ENCODE results near the gene IL17RA. TPM values are rescaled to one million over a fixed set of nuclear protein-coding genes. Genes with fewer than 3 reads are reported as not detected.

IL17RA gene
- polyA plus RNA-seq, 1 experiment = 20.3 TPM

DNA sequence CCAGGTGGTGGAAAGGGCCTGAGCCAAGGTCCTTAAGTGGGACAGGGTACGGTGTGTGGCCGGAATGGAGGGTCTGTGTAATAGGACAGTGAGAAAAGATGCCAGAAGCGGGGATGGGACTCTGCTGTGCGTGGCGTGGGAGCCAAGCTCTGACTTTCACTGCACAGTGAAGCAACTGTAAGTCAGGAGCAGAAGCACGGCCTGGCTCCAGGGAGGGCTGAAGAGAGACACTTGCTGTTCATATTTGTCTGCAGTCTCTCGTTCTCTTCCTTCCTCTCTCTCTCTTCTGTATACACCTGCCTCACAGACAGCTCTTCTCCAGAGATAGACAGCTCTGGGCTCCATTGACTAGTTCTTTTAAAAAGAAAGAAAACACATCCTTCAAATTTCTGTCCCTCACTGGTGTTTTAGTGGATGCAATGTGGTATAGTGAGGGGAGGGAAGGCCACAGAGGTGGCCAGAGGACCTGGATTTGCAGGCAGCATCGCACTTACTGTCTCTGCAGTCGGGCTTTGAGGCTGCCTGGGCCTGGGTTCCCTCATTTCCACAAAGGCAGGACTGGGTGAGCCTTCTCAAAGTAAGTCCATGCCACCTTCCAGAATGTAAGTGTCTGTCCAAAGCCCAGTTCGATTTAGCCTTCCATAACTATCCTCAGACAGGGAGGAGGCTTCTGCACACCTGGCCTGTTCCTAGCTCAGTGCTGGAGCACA is 2.1 kb downstream of the IL17RA start:
- no peak overlapping the region for H3K4me3 ChIP-seq (ENCODE audit: low read depth, low read length)
- H3K9me3 ChIP-seq (ENCODE audit: control insufficient read depth, insufficient read depth, low read length) = no peaks in the 10 kb centered on the region; the same call in 1 of the 2 replicates
- CTCF ChIA-PET = interaction anchor here (1.6 to 3.6 kb wide), 3 partner anchors 9 to 85 kb away, joined by 3 to 31 read pairs (median 6); no protein-coding TSS in a partner anchor
- TF ChIP-seq, protein P1, sequence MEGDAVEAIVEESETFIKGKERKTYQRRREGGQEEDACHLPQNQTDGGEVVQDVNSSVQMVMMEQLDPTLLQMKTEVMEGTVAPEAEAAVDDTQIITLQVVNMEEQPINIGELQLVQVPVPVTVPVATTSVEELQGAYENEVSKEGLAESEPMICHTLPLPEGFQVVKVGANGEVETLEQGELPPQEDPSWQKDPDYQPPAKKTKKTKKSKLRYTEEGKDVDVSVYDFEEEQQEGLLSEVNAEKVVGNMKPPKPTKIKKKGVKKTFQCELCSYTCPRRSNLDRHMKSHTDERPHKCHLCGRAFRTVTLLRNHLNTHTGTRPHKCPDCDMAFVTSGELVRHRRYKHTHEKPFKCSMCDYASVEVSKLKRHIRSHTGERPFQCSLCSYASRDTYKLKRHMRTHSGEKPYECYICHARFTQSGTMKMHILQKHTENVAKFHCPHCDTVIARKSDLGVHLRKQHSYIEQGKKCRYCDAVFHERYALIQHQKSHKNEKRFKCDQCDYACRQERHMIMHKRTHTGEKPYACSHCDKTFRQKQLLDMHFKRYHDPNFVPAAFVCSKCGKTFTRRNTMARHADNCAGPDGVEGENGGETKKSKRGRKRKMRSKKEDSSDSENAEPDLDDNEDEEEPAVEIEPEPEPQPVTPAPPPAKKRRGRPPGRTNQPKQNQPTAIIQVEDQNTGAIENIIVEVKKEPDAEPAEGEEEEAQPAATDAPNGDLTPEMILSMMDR (IDR thresholded peaks at IDR 0.05; ENCODE audit: low read depth, low read length) = no peak
- no peaks in the 10 kb centered on the region for H3K27me3 ChIP-seq (ENCODE audit: control insufficient read depth, insufficient read depth, low read length)
- DNase-seq (ENCODE audit: low read depth, low spot score) = no peak
- POLR2A ChIA-PET = interaction anchor here (0.6 kb wide), 1 partner anchor 114 kb away, joined by 3 read pairs; no protein-coding TSS in a partner anchor
- no peak overlapping the region for H3K27ac ChIP-seq (ENCODE audit: low read depth, low read length)

DNA sequence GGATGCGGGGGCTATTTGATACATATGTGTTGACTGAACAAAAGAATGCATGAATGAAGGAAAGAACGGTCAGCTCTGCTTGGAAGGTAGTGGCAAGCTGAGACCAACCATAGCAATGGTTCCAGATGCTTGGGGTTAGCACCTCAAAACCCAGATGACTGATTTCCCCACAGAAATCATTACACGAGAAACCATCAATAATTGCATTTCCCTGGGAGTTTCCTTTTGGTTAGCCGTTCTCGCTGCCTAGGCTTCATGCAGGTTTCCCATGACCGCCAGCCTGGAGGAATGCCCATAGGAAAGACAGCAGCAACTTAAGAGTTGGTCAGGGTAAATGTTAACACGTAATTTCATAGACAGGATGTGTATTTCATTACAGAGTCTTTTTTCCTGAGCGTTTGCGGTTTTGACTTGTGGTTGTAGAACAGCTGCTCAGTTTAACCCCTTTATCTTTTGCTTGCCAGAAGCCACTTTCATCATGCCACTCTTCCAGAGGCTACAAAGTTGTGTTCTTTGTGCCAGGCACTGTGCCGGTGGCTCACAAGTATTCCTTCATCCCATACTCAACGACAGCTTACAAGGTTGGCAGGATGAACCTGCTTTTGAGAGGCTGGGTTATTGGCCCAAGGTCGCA is 2.8 kb downstream of the IL17RA start:
- DNase-seq (ENCODE audit: low read depth, low spot score) = peak; percentile 65
- Histone ChIP-seq H3K9me3 (ENCODE audit: control insufficient read depth, insufficient read depth, low read length) (no peaks in the 10 kb centered on the region; the same call in 1 of the 2 replicates), H3K4me3 (ENCODE audit: low read depth, low read length) (no peak overlapping the region), H3K27ac (ENCODE audit: low read depth, low read length) (no peak overlapping the region), H3K27me3 (ENCODE audit: control insufficient read depth, insufficient read depth, low read length) (no peaks in the 10 kb centered on the region)
- ChIA-PET CTCF (interaction anchor here (1.6 to 3.6 kb wide), 3 partner anchors 8 to 84 kb away, joined by 3 to 31 read pairs (median 6); no protein-coding TSS in a partner anchor), POLR2A (no interaction called here)
- TF ChIP-seq, protein P1 (IDR thresholded peaks at IDR 0.05; ENCODE audit: low read depth, low read length) = no peak

DNA sequence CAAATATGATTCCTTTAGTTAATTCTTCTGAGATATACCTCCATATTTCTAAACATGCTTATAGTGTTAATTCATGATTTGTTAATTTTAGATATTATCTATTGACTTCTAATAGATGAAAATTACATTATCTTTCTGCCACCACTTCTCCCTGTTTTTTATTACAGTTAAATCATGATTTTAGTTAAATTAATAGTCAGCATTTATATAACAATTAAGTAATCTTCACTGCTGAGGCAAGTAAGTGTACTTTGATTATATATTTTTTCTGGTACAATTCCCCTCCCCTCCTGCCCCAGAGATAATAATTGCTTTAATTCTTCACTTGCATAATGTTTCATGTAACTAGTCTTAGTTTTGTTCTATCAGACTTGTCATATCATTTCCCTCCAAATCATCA is 5.8 kb downstream of the IL17RA start:
- H3K27ac ChIP-seq (ENCODE audit: low read depth, low read length) = no peak overlapping the region
- TF ChIP-seq, protein P1 (IDR thresholded peaks at IDR 0.05; ENCODE audit: low read depth, low read length) = no peak
- no peak overlapping the region for H3K4me3 ChIP-seq (ENCODE audit: low read depth, low read length)
- H3K27me3 ChIP-seq (ENCODE audit: control insufficient read depth, insufficient read depth, low read length) = no peaks in the 10 kb centered on the region
- POLR2A ChIA-PET = no interaction called here
- no peak for DNase-seq (ENCODE audit: low read depth, low spot score)
- no peaks in the 10 kb centered on the region; the same call in 1 of the 2 replicates for H3K9me3 ChIP-seq (ENCODE audit: control insufficient read depth, insufficient read depth, low read length)
- CTCF ChIA-PET = interaction anchor here (2.5 kb wide), 1 partner anchor 412 kb away, joined by 7 read pairs; no protein-coding TSS in a partner anchor

DNA sequence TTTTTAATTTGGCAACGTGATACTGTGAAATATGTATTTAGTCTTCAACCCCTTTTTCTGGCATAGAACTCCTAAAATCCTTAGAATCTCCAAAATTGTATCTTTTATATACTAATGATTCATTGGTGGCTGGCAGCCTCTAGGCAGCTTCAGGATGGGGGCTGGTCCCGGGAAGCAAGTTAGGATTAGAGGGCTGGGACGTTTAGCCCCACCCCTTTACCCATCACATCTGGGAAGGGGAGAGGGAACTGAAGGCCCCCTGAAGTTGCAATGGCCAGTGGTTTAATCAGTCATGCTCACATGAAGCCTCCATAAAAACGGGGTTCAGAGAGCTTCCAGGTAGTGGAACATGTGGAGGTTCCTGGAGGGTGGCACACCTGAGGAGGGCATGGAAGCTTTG is 7.1 kb downstream of the IL17RA start:
- ChIA-PET CTCF (interaction anchor here (1.0 to 2.8 kb wide), 2 partner anchors 80 to 410 kb away, joined by 3 to 14 read pairs; no protein-coding TSS in a partner anchor), POLR2A (interaction anchor here (0.6 to 0.7 kb wide), 2 partner anchors 12 to 19 kb away, joined by 3 to 4 read pairs; no protein-coding TSS in a partner anchor)
- TF ChIP-seq, protein P1 (IDR thresholded peaks at IDR 0.05; ENCODE audit: low read depth, low read length) = no peak
- H3K4me3 ChIP-seq (ENCODE audit: low read depth, low read length) = no peak overlapping the region
- no peaks in the 10 kb centered on the region for H3K9me3 ChIP-seq (ENCODE audit: control insufficient read depth, insufficient read depth, low read length)
- peak overlapping the region; percentile 2 for H3K27ac ChIP-seq (ENCODE audit: low read depth, low read length)
- H3K27me3 ChIP-seq (ENCODE audit: control insufficient read depth, insufficient read depth, low read length) = no peaks in the 10 kb centered on the region
- DNase-seq (ENCODE audit: low read depth, low spot score) = no peak

DNA sequence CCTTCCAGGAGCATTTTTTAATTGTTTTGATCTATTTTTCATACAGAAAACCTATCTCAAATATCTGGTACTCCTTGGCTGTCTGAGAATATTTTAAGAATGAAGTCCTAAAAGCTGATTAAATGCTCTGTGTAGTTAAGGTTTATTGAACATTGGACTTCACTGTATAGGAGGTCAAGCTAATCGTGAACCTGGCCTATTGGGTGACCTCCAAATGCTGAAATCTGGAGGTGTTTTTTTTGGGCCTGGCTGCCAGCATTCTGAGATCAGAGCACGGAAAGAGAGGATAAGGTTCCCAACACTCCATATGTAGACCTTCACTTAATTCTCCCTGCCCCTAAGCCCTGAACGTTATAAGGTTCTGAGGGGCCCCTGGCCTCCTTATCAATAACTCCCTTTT is 8.3 kb downstream of the IL17RA start:
- Histone ChIP-seq H3K9me3 (ENCODE audit: control insufficient read depth, insufficient read depth, low read length) (no peaks in the 10 kb centered on the region), H3K27ac (ENCODE audit: low read depth, low read length) (no peak overlapping the region)
- CTCF ChIA-PET = interaction anchor here (1.5 to 2.8 kb wide), 2 partner anchors 35 to 79 kb away, joined by 6 to 14 read pairs; no protein-coding TSS in a partner anchor

More for the DNA sequence above, 8.3 kb downstream of the IL17RA start:
- no peak for DNase-seq (ENCODE audit: low read depth, low spot score)
- POLR2A ChIA-PET = no interaction called here
- Histone ChIP-seq H3K4me3 (ENCODE audit: low read depth, low read length) (no peak overlapping the region), H3K27me3 (ENCODE audit: control insufficient read depth, insufficient read depth, low read length) (no peaks in the 10 kb centered on the region)
- TF ChIP-seq, protein P1 (IDR thresholded peaks at IDR 0.05; ENCODE audit: low read depth, low read length) = no peak

All from AG04450 (cell line).